ENCODE measurements around the gene CMTM1. TPM values are rescaled to one million over a fixed set of nuclear protein-coding genes. Genes with fewer than 3 reads are reported as not detected.

Gene CMTM1
- polyA plus RNA-seq, 1 donor from 2014 or later, result 1.6 TPM

- H4K20me1 ChIP-seq (ENCODE audit: insufficient read depth), result no peaks in the 10 kb centered on the region
- H3K27me3 ChIP-seq (ENCODE audit: insufficient read depth, low read depth, low read length), result no peaks in the 10 kb centered on the region
- peak overlapping the region; percentile 55 for H3K4me2 ChIP-seq (ENCODE audit: low read length)
- H3K4me3 ChIP-seq (ENCODE audit: low read length), result peak overlapping the region; percentile 74
- H3K36me3 ChIP-seq (ENCODE audit: insufficient read depth, low read length), result no peaks in the 10 kb centered on the region
- H3K9ac ChIP-seq (ENCODE audit: low read length), result peak overlapping the region; percentile 65
- H2AFZ ChIP-seq (ENCODE audit: low read depth, low read length), result peak overlapping the region; percentile 59
- no peaks in the 10 kb centered on the region for H3K9me3 ChIP-seq (ENCODE audit: low read length)
- H3K9me2 ChIP-seq (ENCODE audit: insufficient read depth, low read length), result no peaks in the 10 kb centered on the region
- no peak overlapping the region for H3K27ac ChIP-seq (ENCODE audit: low read length)
- TF ChIP-seq SMC3 (conservative IDR thresholded peaks at IDR 0.05; ENCODE audit: poor library complexity) (no peak), MXI1 (conservative IDR thresholded peaks at IDR 0.05; ENCODE audit: poor library complexity, severe bottlenecking) (peak; percentile 48)
- no peaks in the 10 kb centered on the region for H3F3A ChIP-seq (ENCODE audit: insufficient read depth, low read length, poor library complexity, severe bottlenecking)
- no peaks in the 10 kb centered on the region for H3K79me2 ChIP-seq (replicated peaks; ENCODE audit: insufficient read depth, low read length)
These were observed 37.5 kb downstream of the CMTM1 start for GRCh38 chr16:66603537-66604375.

DNA sequence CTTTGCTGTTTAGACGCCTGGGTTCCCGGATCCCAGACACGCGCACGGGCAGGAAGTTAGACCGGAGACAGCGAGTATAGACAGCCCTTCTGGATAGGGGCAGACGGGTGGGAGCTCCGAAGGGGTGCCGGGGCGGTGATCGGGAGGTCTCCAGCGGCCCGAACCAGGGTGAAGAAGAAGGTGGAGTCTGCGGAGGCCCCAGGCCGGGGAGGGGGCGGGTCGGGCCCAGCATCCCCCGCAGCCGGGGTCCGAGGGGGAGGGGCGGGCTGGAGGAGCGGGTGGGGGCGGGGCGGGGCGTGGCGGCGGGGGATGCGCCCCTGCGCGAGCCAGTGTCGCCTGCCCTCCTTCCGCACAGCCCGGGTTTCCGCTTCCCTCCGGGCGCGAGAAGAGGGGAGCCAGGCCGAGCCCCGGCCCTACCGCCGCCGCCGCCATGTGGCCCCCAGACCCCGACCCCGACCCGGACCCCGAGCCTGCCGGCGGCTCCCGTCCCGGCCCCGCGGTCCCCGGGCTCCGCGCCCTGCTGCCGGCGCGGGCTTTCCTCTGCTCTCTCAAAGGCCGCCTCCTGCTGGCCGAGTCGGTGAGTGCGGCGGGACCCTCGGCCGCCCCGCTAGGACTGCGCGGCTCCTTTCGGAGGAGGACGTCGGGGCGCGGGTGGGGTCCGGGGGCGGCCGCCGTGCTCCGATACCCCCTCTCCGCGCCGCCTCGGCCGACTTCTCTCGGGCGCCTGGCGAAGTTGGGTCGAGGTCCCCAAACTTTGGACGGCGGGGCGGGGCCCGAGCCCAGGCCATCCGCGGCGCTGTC, 38.3 kb downstream of the CMTM1 start, which contains the start of gene CMTM3:
Gene CMTM3 (plus strand): TSS at position 329 of the 801 bp plus-strand sequence. CDS start 102 bp downstream, at position 431.
- H3F3A ChIP-seq (ENCODE audit: insufficient read depth, low read length, poor library complexity, severe bottlenecking), result no peaks in the 10 kb centered on the region
- no peaks in the 10 kb centered on the region for H3K9me3 ChIP-seq (ENCODE audit: low read length)
- H4K20me1 ChIP-seq (ENCODE audit: insufficient read depth), result no peaks in the 10 kb centered on the region
- TF ChIP-seq SMC3 (conservative IDR thresholded peaks at IDR 0.05; ENCODE audit: poor library complexity), result peak; percentile 67
- TF ChIP-seq REST (IDR thresholded peaks at IDR 0.05; ENCODE audit: borderline replicate concordance), result no peak
- no peak for TF ChIP-seq EP300 (conservative IDR thresholded peaks at IDR 0.05; ENCODE audit: poor library complexity, severe bottlenecking)
- no peak for TF ChIP-seq POLR2AphosphoS5 (IDR thresholded peaks at IDR 0.05)
- TF ChIP-seq EZH2 (IDR thresholded peaks at IDR 0.05; ENCODE audit: borderline replicate concordance, insufficient read depth, low read length, poor library complexity, severe bottlenecking), result no peak
- TF ChIP-seq, protein P1, sequence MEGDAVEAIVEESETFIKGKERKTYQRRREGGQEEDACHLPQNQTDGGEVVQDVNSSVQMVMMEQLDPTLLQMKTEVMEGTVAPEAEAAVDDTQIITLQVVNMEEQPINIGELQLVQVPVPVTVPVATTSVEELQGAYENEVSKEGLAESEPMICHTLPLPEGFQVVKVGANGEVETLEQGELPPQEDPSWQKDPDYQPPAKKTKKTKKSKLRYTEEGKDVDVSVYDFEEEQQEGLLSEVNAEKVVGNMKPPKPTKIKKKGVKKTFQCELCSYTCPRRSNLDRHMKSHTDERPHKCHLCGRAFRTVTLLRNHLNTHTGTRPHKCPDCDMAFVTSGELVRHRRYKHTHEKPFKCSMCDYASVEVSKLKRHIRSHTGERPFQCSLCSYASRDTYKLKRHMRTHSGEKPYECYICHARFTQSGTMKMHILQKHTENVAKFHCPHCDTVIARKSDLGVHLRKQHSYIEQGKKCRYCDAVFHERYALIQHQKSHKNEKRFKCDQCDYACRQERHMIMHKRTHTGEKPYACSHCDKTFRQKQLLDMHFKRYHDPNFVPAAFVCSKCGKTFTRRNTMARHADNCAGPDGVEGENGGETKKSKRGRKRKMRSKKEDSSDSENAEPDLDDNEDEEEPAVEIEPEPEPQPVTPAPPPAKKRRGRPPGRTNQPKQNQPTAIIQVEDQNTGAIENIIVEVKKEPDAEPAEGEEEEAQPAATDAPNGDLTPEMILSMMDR (IDR thresholded peaks at IDR 0.05; ENCODE audit: poor library complexity, severe bottlenecking), result peak; percentile 77
- TF ChIP-seq TAF1 (IDR thresholded peaks at IDR 0.05; ENCODE audit: low read depth), result no peak
- peak; percentile 56 for TF ChIP-seq RAD21 (conservative IDR thresholded peaks at IDR 0.05)
- TF ChIP-seq MXI1 (conservative IDR thresholded peaks at IDR 0.05; ENCODE audit: poor library complexity, severe bottlenecking), result no peak
- no peaks in the 10 kb centered on the region for H3K9me2 ChIP-seq (ENCODE audit: insufficient read depth, low read length)
- H3K27me3 ChIP-seq (ENCODE audit: insufficient read depth, low read depth, low read length), result no peaks in the 10 kb centered on the region
- peak within 1 kb of the TSS; percentile 55 for H3K4me2 ChIP-seq (ENCODE audit: low read length)
- H3K4me3 ChIP-seq (ENCODE audit: low read length), result peak within 1 kb of the TSS; percentile 74
- peak within 1 kb of the TSS; percentile 59 for H2AFZ ChIP-seq (ENCODE audit: low read depth, low read length)
- H3K9ac ChIP-seq (ENCODE audit: low read length), result peak within 1 kb of the TSS; percentile 65
- no peaks in the 10 kb centered on the region for H3K36me3 ChIP-seq (ENCODE audit: insufficient read depth, low read length)
- no peaks in the 10 kb centered on the region for H3K79me2 ChIP-seq (replicated peaks; ENCODE audit: insufficient read depth, low read length)
- no peak within 1 kb of the TSS for H3K27ac ChIP-seq (ENCODE audit: low read length)
